ENCODE measurements around the gene ZGLP1.
A peak's percentile ranks its signal among the peaks of the same experiment; 100 is the strongest.

The ZGLP1 gene

DNA sequence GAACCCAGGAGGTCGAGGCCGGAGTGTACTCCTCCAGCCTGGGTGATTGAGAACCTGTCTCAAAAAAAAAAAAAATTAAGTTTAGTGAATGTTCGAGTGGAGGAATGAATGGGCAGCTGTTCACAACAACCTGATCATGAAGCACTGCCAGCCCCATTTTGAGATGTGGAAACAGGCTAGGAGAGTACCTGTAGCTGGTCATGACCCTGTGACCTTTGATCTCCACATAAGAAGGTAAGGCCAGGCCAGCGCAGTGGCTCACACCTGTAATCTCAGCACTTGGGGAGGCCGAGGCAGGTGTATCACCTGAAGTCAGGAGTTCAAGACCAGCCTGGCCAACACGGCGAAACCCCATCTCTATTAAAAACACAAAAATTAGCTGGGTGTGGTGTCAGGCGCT is 16.1 kb upstream of the ZGLP1 start:
- no peak for DNase-seq

DNA sequence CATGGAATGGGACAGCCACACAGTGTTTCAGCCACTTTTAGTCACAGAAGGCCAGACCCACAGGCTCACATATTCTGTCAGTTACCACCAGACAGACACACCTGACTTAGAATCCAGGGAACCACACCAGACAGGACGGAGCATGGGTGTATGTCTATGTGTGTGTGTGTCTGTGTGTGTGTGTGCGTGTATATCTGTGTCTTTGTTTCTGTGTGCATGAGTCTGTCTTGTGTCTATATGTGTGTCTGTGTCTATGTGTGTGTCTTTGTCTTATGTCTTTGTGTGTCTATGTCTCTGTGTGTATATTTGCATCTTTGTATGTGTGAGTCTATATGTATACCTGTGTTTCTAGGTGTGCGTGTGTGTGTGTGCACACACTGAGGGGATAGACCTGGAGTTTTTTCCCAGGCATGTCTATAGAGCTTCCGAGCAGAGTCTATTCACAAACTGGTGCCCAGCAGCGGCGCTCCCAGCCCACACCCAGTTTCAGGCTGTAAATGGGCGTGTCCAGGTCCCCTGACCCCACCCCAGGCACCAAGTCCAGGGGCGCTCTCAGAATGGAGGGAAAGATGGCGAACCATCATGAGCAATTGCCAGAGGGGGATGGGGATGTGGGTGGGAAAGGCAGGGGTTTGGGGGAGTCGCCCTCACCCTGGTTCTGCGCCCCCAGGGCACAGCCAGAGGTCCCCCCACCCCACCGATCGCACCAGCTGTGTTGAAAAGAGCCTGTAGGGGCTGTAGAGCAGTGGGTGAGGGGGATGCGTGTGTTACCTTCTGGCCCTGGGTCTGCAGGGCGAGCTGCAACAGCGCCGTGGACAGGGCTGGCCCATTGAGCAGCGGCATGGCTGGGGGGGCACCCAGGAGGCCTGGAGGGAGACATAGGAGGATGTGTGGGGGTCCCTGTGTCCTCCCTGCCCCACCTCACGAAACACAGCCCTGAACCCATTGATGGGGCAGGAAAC is 12.5 kb upstream of the ZGLP1 start:
- DNase-seq: no peak

DNA sequence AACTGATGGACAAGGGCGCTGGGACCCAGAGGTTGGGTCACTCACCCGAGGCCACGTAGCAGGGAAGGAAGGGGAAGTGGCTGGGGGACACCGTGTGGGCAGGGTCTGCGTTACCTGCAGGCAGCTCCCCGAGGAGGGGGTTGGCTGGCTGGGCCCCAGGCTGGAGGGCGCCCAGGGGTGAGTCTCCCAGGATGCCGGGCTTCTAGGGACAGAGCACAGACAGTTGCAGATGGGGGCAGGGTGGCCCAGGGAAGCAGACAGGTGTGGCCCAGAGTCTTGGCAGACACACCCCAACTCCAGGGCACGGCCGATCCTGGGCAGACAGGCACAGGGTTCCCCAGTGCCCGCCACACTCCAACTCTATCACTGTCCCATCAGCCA is 11.8 kb upstream of the ZGLP1 start:
- DNase-seq: no peak

DNA sequence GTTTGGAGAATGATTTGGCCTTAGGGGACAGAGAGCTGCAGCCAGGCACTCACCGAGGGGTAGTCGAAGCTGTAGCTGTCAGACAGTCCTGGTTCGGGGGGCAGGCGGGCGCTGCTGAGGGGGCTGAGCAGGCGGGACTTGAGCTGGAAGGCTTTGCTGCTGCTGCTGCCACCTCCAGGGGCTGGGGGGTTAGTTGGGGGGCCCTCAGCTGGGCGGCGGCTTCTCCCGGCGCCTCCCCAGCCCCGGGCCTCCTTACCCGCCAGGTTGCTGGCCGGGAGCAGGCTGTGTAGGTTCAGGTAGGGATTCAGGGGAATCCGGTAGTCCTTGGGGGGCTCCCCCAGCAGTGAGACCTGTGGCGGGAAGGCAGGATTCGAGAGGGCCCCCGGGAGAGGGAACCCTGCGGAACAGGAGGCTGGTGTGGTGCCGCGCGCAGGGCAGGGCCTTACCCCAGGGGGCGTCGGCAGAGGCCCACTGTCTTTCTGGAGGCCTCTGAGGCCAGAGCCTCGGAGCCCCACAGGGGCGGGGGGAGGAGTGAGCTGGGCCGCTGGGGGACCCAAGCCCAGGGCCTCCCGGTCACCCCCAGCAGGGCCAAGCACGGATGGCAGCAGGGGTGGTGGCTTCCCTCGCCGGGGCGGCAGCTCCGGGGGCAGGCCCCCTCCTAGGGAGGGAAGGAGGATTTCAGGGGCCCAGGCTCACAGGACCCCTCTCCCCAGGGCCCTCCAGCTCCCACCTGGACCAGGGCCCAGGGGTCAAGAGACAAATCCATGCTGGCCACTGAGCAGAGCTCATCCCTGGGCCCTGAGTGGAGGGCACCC is 11.2 kb upstream of the ZGLP1 start:
- no peak for DNase-seq

- no peak for DNase-seq
Observed at GRCh38 chr19:10318807-10319682, 9.4 kb upstream of the ZGLP1 start.

GRCh38 chr19:10317857-10318462 is 8.3 kb upstream of the ZGLP1 start:
- no peak for DNase-seq

GRCh38 chr19:10317045-10317856 is 7.6 kb upstream of the ZGLP1 start:
- no peak for DNase-seq

DNA sequence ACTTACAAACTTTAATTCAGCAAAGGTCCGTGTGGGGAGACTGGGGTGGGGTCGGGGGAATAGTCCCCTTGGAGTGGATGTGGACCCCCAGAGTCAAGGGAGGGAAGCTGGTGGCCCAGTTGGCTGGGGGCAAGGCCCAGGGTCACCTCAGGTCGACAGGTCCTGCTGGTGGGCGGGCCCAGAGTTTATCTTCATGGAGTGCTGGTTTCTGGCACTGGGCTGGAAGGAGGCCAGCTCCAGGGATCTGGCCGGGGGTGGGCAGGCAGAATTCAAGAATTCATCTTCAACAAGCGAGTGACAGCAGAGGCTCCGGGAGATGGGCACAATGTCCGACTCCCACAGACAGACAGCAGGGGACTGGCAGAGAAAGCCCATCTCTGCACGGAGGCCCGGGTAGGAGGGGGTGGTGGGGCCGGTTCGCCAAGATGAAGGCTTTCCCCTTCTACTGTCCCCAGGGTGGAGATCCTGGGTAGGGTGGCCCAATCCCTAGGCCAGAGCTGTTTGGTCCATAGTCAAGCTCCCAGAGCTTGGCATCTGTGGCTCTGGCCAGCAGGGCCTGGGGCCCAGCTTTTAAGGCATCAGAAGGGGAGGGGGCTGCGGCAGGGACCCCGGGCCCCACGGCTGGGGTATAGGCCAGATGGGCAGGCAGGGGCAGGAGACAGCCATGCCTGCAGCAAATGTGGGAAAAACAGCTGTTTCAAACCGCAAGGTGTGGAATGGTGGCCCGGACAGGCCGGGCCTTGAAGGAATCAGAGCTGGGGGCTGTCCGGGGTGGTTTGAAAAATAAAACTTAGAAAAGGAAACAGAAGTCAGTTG is 6.8 kb upstream of the ZGLP1 start:
- DNase-seq: no peak

DNA sequence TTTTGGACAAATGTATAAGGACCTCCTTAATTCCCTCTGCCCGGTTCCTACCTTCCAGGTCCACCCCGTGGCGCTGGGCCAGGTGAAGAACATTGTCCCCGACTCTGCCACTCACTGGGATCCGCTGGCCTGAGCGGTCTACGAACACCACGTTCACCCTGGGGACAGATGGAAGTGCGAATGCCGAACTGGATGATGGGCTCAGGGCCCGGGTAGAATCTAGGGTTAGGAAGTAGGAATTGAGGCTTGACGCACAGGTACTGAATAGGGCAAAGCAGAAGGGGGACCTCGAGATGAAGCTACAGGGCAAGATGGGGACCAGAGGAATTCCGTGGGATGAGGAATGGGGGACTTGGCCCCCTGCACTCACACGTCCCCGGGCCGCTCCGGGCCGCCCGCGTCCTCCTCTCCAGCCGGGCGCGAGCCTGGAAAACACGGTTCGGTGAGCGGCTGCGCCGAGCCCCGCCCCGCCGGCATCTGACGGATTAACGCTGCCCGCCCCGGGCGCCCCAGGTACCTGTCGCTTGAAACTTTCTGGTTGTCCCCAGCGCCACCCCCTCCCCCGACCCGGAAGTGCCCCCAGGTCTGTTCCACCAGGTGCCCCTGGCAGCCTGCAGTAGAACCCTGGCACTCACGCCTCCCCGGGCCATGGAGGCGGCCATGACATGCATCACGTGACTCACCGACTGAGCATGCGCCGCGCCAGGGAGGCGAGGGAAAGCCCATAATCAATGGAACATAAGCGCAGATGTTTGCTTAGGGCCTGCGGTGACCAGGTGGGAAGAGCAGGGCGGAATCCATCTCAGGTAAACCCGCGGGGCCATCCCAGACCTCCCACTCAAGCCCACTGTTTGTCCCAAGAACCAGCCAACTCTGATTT is 6.0 kb upstream of the ZGLP1 start, which contains the start of gene FDX2:
FDX2 (minus strand) TSS at position 681 of the 880 bp plus-strand sequence; CDS start at position 662, 19 bp downstream.
- DNase-seq: peak; percentile 63

DNA sequence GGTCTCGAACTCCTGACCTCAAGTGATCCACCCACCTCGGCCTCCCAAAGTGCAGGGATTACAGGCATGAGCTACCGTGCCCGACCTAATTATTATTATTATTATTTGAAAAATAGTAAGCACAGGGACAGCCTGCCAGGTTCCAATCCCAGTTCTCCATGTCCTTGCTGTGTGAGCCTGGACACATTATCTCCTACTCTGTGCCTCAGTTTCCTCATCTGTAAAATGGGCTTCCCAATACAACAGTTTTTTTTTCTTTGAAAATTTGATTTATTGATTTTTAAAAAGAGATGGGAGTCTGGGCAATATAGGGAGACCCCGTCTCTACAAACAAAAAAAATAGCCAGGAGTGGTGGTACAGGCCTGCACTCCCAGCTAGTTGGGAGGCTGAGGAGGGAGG is 3.3 kb downstream of the ZGLP1 start:
- DNase-seq: no peak

DNA sequence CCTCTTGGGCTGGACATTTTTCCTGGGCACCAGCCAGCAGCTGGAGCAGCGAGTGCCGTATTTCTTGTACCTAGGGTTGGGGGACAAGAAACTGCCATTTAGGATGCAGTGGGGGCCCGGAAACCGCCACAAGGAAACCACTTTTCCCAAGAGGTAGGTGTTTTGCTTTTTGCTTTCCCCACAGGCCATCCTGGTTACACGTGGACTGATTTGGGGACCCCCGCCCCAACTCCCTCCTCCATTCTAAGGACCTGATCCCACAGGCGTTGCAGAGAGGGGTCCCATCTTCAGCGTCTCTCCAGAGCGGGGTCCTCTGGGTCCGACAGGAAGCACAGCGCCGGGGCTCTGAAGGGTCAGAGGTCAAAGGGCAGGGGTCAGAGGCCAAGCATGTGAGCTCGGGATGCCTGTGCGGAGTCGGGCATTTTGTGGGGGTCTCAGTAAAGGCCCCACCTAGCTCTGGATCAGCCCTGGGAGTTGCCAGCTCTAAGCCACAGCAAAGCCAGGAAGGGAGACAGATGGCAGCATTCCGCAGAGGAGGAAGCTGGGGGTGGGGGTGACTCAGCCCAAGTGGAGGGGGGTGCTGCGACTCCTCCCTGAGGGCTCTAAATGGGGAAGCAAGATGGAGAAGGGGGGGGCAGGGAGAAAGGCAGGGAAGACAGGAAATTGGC is 4.3 kb downstream of the ZGLP1 start:
- DNase-seq: no peak

DNA sequence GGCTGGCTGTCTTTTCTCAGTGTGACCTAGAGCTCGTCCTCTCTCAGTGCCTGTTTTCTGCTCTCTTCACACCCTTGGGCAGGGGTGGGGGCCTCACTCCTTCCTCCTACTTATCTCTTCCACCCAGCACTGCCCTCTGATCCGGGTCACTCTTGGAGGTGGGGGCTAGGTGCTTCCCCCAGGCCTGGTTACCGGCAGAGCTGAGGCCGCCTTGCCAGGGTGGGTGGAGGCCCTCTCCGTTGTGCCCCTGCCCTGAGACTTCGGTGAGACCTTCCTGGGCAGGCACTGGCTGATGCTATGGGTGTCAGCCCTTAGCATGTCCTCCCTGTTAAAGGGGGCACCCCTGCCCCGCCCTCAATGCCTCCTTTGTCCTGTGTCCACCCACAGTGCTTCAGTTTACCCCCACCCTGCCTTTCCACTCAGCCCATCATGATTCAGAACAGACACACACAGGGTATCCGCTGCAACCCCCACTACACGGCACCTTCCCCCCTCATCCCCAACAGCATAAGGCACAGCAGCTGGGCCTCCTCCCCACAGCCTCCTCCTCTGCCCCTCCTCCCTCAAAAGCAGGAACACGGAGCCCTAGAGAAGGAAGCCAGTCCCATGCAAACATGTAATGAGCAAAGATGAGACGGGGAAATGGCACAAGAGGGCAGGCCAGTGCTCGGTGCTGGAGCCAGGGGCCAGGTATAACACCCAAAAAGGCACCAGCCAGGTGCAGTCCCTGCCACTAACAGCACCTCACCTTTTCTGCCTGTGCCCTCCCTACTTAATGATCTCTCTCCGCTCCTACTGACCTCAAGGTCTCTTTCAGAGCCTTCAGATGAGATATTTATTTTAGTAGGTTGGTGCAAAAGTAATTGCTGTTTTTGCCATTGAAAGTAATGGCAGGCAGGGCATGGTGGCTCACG is 9.8 kb downstream of the ZGLP1 start:
- no peak for DNase-seq

- no peak for DNase-seq
Observed at GRCh38 chr19:10295847-10296591, 13.6 kb downstream of the ZGLP1 start.

DNA sequence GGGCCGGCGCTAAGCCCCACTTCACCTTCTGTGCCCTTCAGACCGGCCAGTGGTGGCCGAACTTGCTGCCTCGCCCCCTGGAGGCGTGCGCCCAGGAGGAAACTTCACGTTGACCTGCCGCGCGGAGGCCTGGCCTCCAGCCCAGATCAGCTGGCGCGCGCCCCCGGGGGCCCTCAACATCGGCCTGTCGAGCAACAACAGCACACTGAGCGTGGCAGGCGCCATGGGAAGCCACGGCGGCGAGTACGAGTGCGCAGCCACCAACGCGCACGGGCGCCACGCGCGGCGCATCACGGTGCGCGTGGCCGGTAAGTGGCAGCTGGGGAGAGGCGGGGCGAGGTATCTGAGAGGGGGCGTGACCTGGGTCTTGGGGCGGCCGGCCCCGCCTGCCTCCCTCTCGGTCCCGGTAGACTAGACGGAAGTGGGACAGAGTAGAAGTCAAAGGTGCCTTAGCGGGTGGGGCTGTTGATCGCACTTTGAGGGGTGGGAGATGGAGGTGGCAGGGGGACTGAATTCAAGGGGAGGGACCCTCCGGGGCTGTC is 14.2 kb downstream of the ZGLP1 start:
- no peak for DNase-seq

DNA sequence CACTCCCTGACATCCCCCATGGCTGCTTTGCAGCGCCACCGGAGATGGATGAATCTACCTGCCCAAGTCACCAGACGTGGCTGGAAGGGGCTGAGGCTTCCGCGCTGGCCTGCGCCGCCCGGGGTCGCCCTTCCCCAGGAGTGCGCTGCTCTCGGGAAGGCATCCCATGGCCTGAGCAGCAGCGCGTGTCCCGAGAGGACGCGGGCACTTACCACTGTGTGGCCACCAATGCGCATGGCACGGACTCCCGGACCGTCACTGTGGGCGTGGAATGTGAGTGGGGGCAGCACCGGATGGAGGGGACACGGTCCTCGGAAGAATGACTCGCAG is 15.3 kb downstream of the ZGLP1 start:
- DNase-seq: no peak

DNA sequence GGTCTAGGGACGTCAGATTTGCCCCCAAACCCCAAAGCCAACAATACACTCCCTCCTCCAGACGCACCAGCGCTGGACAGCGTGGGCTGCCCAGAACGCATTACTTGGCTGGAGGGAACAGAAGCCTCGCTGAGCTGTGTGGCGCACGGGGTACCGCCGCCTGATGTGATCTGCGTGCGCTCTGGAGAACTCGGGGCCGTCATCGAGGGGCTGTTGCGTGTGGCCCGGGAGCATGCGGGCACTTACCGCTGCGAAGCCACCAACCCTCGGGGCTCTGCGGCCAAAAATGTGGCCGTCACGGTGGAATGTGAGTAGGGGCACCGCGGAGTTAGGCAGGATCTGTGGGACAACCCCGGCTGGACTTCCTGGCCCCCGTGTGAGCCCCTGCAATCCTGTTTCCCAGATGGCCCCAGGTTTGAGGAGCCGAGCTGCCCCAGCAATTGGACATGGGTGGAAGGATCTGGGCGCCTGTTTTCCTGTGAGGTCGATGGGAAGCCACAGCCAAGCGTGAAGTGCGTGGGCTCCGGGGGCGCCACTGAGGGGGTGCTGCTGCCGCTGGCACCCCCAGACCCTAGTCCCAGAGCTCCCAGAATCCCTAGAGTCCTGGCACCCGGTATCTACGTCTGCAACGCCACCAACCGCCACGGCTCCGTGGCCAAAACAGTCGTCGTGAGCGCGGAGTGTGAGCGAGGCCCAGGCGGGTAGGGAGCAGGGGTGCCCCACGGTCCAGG is 15.8 kb downstream of the ZGLP1 start:
- DNase-seq: no peak

Measured in NCI-H526 treated with DMSO at 0.1 percent for 48 hours (cell line).